OCI-LY1 (cell line): ENCODE measurements around the gene GFOD2.

Experiments used
- H2AFZ ChIP-seq: fragments of 200-600 bp; sonication (generic), shearing (Covaris generic); 2 replicates; pipeline ENCODE4 v1.6.0; 2014; ENCODE audit warnings: antibody characterized with exemption, mild to moderate bottlenecking, low read length
- H3F3A ChIP-seq: fragments of 200-600 bp; sonication (generic), shearing (Covaris generic); 2 replicates; pipeline ENCODE4 v1.6.0; 2014; ENCODE audit warnings: mild to moderate bottlenecking, antibody characterized with exemption, low read length, moderate library complexity; ENCODE audit not compliant: insufficient read depth
- H3K27ac ChIP-seq: fragments of 200-600 bp; sonication (generic); 2 replicates; pipeline ENCODE4 v1.5.1; 2014; ENCODE audit warnings: low read length, mixed run types, mild to moderate bottlenecking, low read depth; ENCODE audit not compliant: poor library complexity, severe bottlenecking
- H3K27me3 ChIP-seq: fragments of 200-600 bp; sonication (generic); 2 replicates; pipeline ENCODE4 v1.6.0; 2014; ENCODE audit warnings: antibody characterized with exemption, mild to moderate bottlenecking, low read length, moderate library complexity; ENCODE audit not compliant: insufficient read depth
- H3K36me3 ChIP-seq: fragments of 200-600 bp; sonication (generic); 2 replicates; pipeline ENCODE4 v1.6.1; 2014; ENCODE audit warnings: mild to moderate bottlenecking, antibody characterized with exemption, low read length, moderate library complexity, mixed read lengths; ENCODE audit not compliant: insufficient read depth
- H3K4me1 ChIP-seq: fragments of 200-600 bp; sonication (generic); 2 replicates; pipeline ENCODE4 v1.5.1; 2014; ENCODE audit warnings: mild to moderate bottlenecking, low read length, moderate library complexity; ENCODE audit not compliant: insufficient read depth, severe bottlenecking
- H3K4me2 ChIP-seq: fragments of 200-600 bp; sonication (generic), shearing (Covaris generic); 2 replicates; pipeline ENCODE4 v1.6.1; 2014; ENCODE audit warnings: low read length
- H3K4me3 ChIP-seq: fragments of 200-600 bp; sonication (generic); 2 replicates; pipeline ENCODE4 v1.5.1; 2014; ENCODE audit warnings: low read length, low read depth, mild to moderate bottlenecking, mixed read lengths; ENCODE audit not compliant: poor library complexity, severe bottlenecking
- H3K79me2 ChIP-seq: fragments of 200-600 bp; shearing (Covaris generic); 2 replicates; pipeline ENCODE4 v1.6.1; 2016; ENCODE audit warnings: mixed run types, low read length, mixed read lengths; ENCODE audit not compliant: insufficient read depth
- H3K9ac ChIP-seq: fragments of 200-600 bp; sonication (generic), shearing (Covaris generic); 2 replicates; pipeline ENCODE4 v1.6.1; 2014; ENCODE audit warnings: mild to moderate bottlenecking, low read length, mixed read lengths
- H3K9me2 ChIP-seq: fragments of 200-600 bp; sonication (generic), shearing (Covaris generic); 2 replicates; pipeline ENCODE4 v1.6.1; 2014; ENCODE audit warnings: low read depth, mild to moderate bottlenecking, low read length, mixed read lengths
- H3K9me3 ChIP-seq: fragments of 200-600 bp; shearing (Covaris generic); 2 replicates; pipeline ENCODE4 v1.6.1; 2014; ENCODE audit warnings: low read length, mixed read lengths
- H4K20me1 ChIP-seq: fragments of 200-600 bp; sonication (generic), shearing (Covaris generic); 2 replicates; pipeline ENCODE4 v1.6.0; 2016; ENCODE audit warnings: mild to moderate bottlenecking, low read length; ENCODE audit not compliant: insufficient read depth
- CTCF ChIP-seq: fragments of 200-600 bp; sonication (generic), shearing (Covaris generic); IDR thresholded peaks from 2 replicates; pipeline ENCODE4 v1.5.1; 2017; ENCODE audit warnings: mild to moderate bottlenecking, antibody characterized with exemption, low read length, moderate library complexity, mixed read lengths
- EZH2 ChIP-seq: fragments of 200-600 bp; sonication (generic), shearing (Covaris generic); IDR thresholded peaks from 2 replicates; pipeline ENCODE4 v1.8.0; 2017; ENCODE audit warnings: borderline replicate concordance, mixed run types, mild to moderate bottlenecking, antibody characterized with exemption, low read length, moderate library complexity, mixed read lengths

GFOD2 gene

GRCh38 chr16:67676516-67676915, 42.6 kb downstream of the GFOD2 start:
- TF ChIP-seq CTCF = no peak
- TF ChIP-seq EZH2 = no peak
- Histone ChIP-seq H2AFZ (no peak overlapping the region), H4K20me1 (no peaks in the 10 kb centered on the region), H3K27ac (no peak overlapping the region), H3K9ac (no peak overlapping the region), H3K4me1 (peaks cover 18% of the 10 kb centered on the region), H3K27me3 (no peaks in the 10 kb centered on the region), H3K9me2 (no peaks in the 10 kb centered on the region), H3K4me2 (no peak overlapping the region), H3K4me3 (no peak overlapping the region), H3K9me3 (no peaks in the 10 kb centered on the region), H3K36me3 (peaks cover 6% of the 10 kb centered on the region; the same call in 1 of the 2 replicates), H3F3A (no peaks in the 10 kb centered on the region), H3K79me2 (no peaks in the 10 kb centered on the region)

DNA sequence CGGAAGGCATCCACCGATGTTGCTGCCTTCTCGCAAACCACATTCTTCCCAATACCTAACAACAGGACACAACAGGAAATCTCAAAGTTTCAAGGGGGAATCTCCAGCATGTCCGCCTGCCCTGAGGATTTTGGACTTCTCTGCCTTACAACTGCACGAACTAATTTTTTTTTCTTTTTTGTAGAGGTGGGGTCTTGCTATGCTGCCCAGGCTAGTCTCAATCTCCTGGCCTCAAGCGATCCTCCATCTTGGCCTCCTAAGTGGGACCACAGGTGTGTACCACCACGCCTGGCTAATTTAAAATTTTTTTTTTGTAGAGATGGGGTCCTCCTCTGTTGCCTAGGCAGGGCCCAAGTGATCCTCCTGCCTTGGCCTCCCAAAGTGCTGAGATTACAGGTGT, 43.1 kb downstream of the GFOD2 start:
- no peaks in the 10 kb centered on the region for H3K79me2 ChIP-seq
- H3K27me3 ChIP-seq = no peaks in the 10 kb centered on the region
- no peak overlapping the region for H3K4me3 ChIP-seq
- H3K27ac ChIP-seq = no peak overlapping the region
- H2AFZ ChIP-seq = no peak overlapping the region
- H3K4me2 ChIP-seq = no peak overlapping the region
- no peaks in the 10 kb centered on the region for H3K9me2 ChIP-seq
- TF ChIP-seq CTCF = no peak
- no peak for TF ChIP-seq EZH2
- H3K9ac ChIP-seq = no peak overlapping the region
- no peaks in the 10 kb centered on the region for H3K9me3 ChIP-seq
- no peaks in the 10 kb centered on the region for H4K20me1 ChIP-seq
- H3K4me1 ChIP-seq = peaks cover 18% of the 10 kb centered on the region
- no peaks in the 10 kb centered on the region for H3F3A ChIP-seq
- H3K36me3 ChIP-seq = peaks cover 6% of the 10 kb centered on the region; the same call in 1 of the 2 replicates

DNA sequence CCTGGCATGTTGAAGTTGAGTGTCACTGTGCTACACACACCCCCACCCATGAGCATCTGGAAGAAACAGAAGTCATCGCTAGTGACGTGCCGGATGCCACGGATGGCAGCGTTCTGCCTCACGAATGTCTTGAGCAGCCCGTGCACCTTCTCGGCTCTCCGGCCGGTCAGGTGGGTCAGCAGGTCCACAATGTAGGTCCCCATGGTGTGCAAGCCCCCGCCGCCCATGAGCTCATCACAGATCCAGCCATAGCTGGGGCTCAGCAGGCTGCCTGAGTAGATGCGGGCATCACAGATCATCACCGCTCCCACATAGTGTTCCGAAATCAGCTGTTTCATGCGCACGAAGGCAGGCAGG, 43.6 kb downstream of the GFOD2 start:
- Histone ChIP-seq H3K9me3 (no peaks in the 10 kb centered on the region), H3K4me2 (no peak overlapping the region), H3K4me3 (no peak overlapping the region), H3K27ac (no peak overlapping the region), H2AFZ (no peak overlapping the region), H3K27me3 (no peaks in the 10 kb centered on the region), H3K9ac (no peak overlapping the region), H3F3A (no peaks in the 10 kb centered on the region), H4K20me1 (no peaks in the 10 kb centered on the region), H3K79me2 (no peaks in the 10 kb centered on the region), H3K9me2 (no peaks in the 10 kb centered on the region), H3K36me3 (peaks cover 6% of the 10 kb centered on the region; the same call in 1 of the 2 replicates), H3K4me1 (peaks cover 18% of the 10 kb centered on the region)
- TF ChIP-seq EZH2 = no peak
- no peak for TF ChIP-seq CTCF
